GM23338 (cell line): Measurements from ENCODE around the gene BCR. TPM values are rescaled to one million over a fixed set of nuclear protein-coding genes. Genes with fewer than 3 reads are reported as not detected.

Source experiments
- ATAC-seq: fragments of 200-7000 bp; cut with Tn5 transposase; 3 replicates; pipeline ENCODE4 v1.9.1; 2020
- DNase-seq: peaks from one replicate; pipeline ENCODE4 v3.0.0-alpha.2; 2015; ENCODE audit warnings: low spot score
- H2AFZ ChIP-seq: fragments of 200-600 bp; sonication (generic); 2 replicates; pipeline ENCODE4 v1.8.0; 2016; ENCODE audit warnings: antibody characterized with exemption, mild to moderate bottlenecking, moderate library complexity
- H3F3A ChIP-seq: fragments of 200-600 bp; sonication (generic); replicated peaks from 2 replicates; pipeline ENCODE4 v1.8.0; 2017; ENCODE audit warnings: antibody characterized with exemption, mixed run types, low read depth
- H3K27ac ChIP-seq: fragments of 200-600 bp; sonication (generic); 2 replicates; pipeline ENCODE4 v1.6.1; 2016; ENCODE audit warnings: low read depth
- H3K27me3 ChIP-seq: fragments of 200-600 bp; sonication (generic); 2 replicates; pipeline ENCODE4 v1.8.0; 2016; ENCODE audit warnings: mild to moderate bottlenecking, mixed run types, moderate library complexity; ENCODE audit not compliant: insufficient read depth
- H3K36me3 ChIP-seq: fragments of 200-600 bp; sonication (generic); 2 replicates; pipeline ENCODE4 v1.8.0; 2016; ENCODE audit warnings: mild to moderate bottlenecking; ENCODE audit not compliant: insufficient read depth
- H3K4me1 ChIP-seq: fragments of 200-600 bp; sonication (generic); 2 replicates; pipeline ENCODE4 v1.8.0; 2016; ENCODE audit warnings: mild to moderate bottlenecking, moderate library complexity; ENCODE audit not compliant: insufficient read depth
- H3K4me2 ChIP-seq: fragments of 200-600 bp; sonication (generic); 2 replicates; pipeline ENCODE4 v1.7.1; 2017; ENCODE audit warnings: mixed run types
- H3K4me3 ChIP-seq: fragments of 200-600 bp; sonication (generic); 2 replicates; pipeline ENCODE4 v1.6.1; 2016; ENCODE audit warnings: mixed run types
- H3K79me2 ChIP-seq: fragments of 200-600 bp; sonication (generic); replicated peaks from 2 replicates; pipeline ENCODE4 v1.8.0; 2017; ENCODE audit warnings: mild to moderate bottlenecking; ENCODE audit not compliant: insufficient read depth
- H3K9me2 ChIP-seq: fragments of 200-600 bp; sonication (generic); 2 replicates; pipeline ENCODE4 v1.8.0; 2017; ENCODE audit not compliant: insufficient read depth
- H4K20me1 ChIP-seq: fragments of 200-600 bp; sonication (generic); replicated peaks from 2 replicates; pipeline ENCODE4 v1.8.0; 2017; ENCODE audit warnings: mild to moderate bottlenecking; ENCODE audit not compliant: insufficient read depth
- H3K27ac Mint-ChIP-seq: 2 replicates; pipeline ENCODE4 v1.8.0; 2020; ENCODE audit warnings: inconsistent platforms, mild to moderate bottlenecking, moderate library complexity, mixed read lengths
- H3K27me3 Mint-ChIP-seq: 3 replicates; pipeline ENCODE4 v1.8.0; 2022; ENCODE audit warnings: low read depth, mild to moderate bottlenecking, moderate library complexity, mixed read lengths, inconsistent platforms; ENCODE audit not compliant: insufficient read depth, poor library complexity
- H3K36me3 Mint-ChIP-seq: 3 replicates; pipeline ENCODE4 v1.8.0; 2021; ENCODE audit warnings: low read depth, mild to moderate bottlenecking, inconsistent platforms, moderate library complexity, mixed read lengths
- H3K4me1 Mint-ChIP-seq: 3 replicates; pipeline ENCODE4 v1.8.0; 2020; ENCODE audit warnings: mild to moderate bottlenecking, inconsistent platforms, mixed read lengths
- H3K4me3 Mint-ChIP-seq: 3 replicates; pipeline ENCODE4 v1.8.0; 2021; ENCODE audit warnings: moderate library complexity, mild to moderate bottlenecking, inconsistent platforms, mixed read lengths
- H3K9me3 Mint-ChIP-seq: 3 replicates; pipeline ENCODE4 v1.8.0; 2020; ENCODE audit warnings: moderate library complexity, mild to moderate bottlenecking, inconsistent platforms, mixed read lengths
- CREB1 ChIP-seq: fragments of 250-450 bp; sonication (Bioruptor Pico); IDR thresholded peaks from 2 replicates; pipeline ENCODE4 v1.5.0; 2020; ENCODE audit warnings: low read depth, mild to moderate bottlenecking, moderate library complexity
- EZH2 ChIP-seq: fragments of 200-600 bp; sonication (generic); IDR thresholded peaks from one replicate; pipeline ENCODE4 v1.8.0; 2017; ENCODE audit warnings: antibody characterized with exemption, mild to moderate bottlenecking, low read depth; ENCODE audit not compliant: unreplicated experiment
- EZH2phosphoT487 ChIP-seq: fragments of 200-600 bp; sonication (generic); IDR thresholded peaks from one replicate; pipeline ENCODE4 v1.8.1; 2018; ENCODE audit warnings: antibody characterized with exemption; ENCODE audit not compliant: unreplicated experiment
- JUNB ChIP-seq: IDR thresholded peaks from one replicate; pipeline ENCODE4 v1.6.1; 2016; ENCODE audit warnings: antibody characterized with exemption; ENCODE audit not compliant: unreplicated experiment
- NANOG ChIP-seq: IDR thresholded peaks from 2 replicates; pipeline ENCODE4 v1.6.1; 2016; ENCODE audit warnings: antibody characterized with exemption, borderline replicate concordance
- POLR2AphosphoS5 ChIP-seq: IDR thresholded peaks from 2 replicates; pipeline ENCODE4 v1.6.1; 2016; ENCODE audit warnings: antibody characterized with exemption, low read depth
- STAT1 ChIP-seq: IDR thresholded peaks from one replicate; pipeline ENCODE4 v1.6.1; 2016; ENCODE audit warnings: antibody characterized with exemption; ENCODE audit not compliant: unreplicated experiment
- ZNF114 ChIP-seq: fragments of 250-450 bp; sonication (Bioruptor Pico); IDR thresholded peaks from 2 replicates; pipeline ENCODE4 v1.5.0; 2020; ENCODE audit warnings: mild to moderate bottlenecking, moderate library complexity
- ZNF331 ChIP-seq: fragments of 250-450 bp; sonication (Bioruptor Pico); IDR thresholded peaks from 2 replicates; pipeline ENCODE4 v1.5.0; 2020; ENCODE audit warnings: low read depth, mild to moderate bottlenecking, moderate library complexity
- polyA plus RNA-seq: library from polyadenylated mRNA; unstranded; fragments of >200 nt; fragmentation: Nextera tagmentation; extraction: Ambion mirVana; gene quantifications from 2 replicates; pipeline ENCODE4 v1.2.1, GENCODE V29; 2016
- total RNA-seq: library from RNA; depleted of rRNA; stranded (reverse); fragments of >200 nt; shearing (Covaris generic); gene quantifications from 2 replicates; pipeline ENCODE4 v1.2.3, GENCODE V29; 2014
- TF ChIP-seq, protein P1 (sequence below), 2 experiments: fragments of 200-600 bp in 1 of 2; sonication (generic) in 1 of 2; conservative IDR thresholded peaks; 2 replicates each; pipeline versions ENCODE4 v1.5.1 to v1.6.1; 2016 to 2017; ENCODE audit warnings: antibody characterized with exemption in 2 of 2, low read depth in 2 of 2, mild to moderate bottlenecking in 2 of 2, moderate library complexity in 1 of 2
- TF ChIP-seq, protein P2 (sequence below): IDR thresholded peaks from 2 replicates; pipeline ENCODE4 v1.6.1; 2016; ENCODE audit warnings: antibody characterized with exemption
- TF ChIP-seq, protein P3 (sequence below): fragments of 250-450 bp; sonication (Bioruptor Pico); IDR thresholded peaks from 2 replicates; pipeline ENCODE4 v1.5.0; 2020; ENCODE audit warnings: mild to moderate bottlenecking, moderate library complexity
- TF ChIP-seq, protein P4 (sequence below): IDR thresholded peaks from one replicate; pipeline ENCODE4 v1.6.1; 2018; ENCODE audit warnings: antibody characterized with exemption; ENCODE audit not compliant: unreplicated experiment

Gene BCR
- total and polyA plus RNA-seq, 2 experiments from 2014 or later, result 17.7 to 121 TPM

DNA sequence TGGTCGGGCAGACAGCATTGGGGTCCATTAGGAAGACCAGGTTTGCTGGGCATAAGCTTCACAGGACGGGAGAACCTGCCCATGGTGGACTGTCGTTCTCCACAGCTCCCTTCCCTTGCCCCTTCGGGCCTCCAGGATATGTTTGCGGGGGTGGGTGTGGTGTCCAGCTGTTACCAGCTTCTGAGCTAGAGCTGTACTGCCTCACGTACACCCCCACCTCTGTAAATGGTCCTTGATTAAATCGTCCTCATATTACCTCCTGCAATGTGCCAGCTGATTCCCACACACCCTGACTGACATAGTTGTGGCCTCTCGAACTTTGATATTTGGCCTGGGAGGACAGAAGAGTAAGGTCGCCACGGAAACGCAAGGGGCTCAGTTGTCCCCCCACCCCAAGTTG, 16.2 kb upstream of the BCR start:
- Histone ChIP-seq H3K36me3 (no peaks in the 10 kb centered on the region), H3K9me2 (no peaks in the 10 kb centered on the region), H4K20me1 (no peaks in the 10 kb centered on the region), H3K4me1 (peaks cover 7% of the 10 kb centered on the region; the same call in 1 of the 2 replicates), H3K27me3 (no peaks in the 10 kb centered on the region), H3K79me2 (no peaks in the 10 kb centered on the region), H2AFZ (no peak overlapping the region), H3F3A (no peaks in the 10 kb centered on the region), H3K4me3 (no peak overlapping the region), H3K4me2 (no peak overlapping the region), H3K27ac (no peak overlapping the region)
- H3K27me3 Mint-ChIP-seq, result peaks cover 20% of the 10 kb centered on the region
- TF ChIP-seq, protein P1, sequence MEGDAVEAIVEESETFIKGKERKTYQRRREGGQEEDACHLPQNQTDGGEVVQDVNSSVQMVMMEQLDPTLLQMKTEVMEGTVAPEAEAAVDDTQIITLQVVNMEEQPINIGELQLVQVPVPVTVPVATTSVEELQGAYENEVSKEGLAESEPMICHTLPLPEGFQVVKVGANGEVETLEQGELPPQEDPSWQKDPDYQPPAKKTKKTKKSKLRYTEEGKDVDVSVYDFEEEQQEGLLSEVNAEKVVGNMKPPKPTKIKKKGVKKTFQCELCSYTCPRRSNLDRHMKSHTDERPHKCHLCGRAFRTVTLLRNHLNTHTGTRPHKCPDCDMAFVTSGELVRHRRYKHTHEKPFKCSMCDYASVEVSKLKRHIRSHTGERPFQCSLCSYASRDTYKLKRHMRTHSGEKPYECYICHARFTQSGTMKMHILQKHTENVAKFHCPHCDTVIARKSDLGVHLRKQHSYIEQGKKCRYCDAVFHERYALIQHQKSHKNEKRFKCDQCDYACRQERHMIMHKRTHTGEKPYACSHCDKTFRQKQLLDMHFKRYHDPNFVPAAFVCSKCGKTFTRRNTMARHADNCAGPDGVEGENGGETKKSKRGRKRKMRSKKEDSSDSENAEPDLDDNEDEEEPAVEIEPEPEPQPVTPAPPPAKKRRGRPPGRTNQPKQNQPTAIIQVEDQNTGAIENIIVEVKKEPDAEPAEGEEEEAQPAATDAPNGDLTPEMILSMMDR (conservative IDR thresholded peaks at IDR 0.05; ENCODE audit: low read depth in 2 of 2), result no peak
- TF ChIP-seq EZH2 (no peak), ZNF331 (CRISPR knock-in tag) (no peak), EZH2phosphoT487 (no peak), NANOG (no peak), ZNF114 (CRISPR knock-in tag) (no peak), STAT1 (no peak), JUNB (no peak), CREB1 (no peak), POLR2AphosphoS5 (no peak)
- TF ChIP-seq, protein P2, sequence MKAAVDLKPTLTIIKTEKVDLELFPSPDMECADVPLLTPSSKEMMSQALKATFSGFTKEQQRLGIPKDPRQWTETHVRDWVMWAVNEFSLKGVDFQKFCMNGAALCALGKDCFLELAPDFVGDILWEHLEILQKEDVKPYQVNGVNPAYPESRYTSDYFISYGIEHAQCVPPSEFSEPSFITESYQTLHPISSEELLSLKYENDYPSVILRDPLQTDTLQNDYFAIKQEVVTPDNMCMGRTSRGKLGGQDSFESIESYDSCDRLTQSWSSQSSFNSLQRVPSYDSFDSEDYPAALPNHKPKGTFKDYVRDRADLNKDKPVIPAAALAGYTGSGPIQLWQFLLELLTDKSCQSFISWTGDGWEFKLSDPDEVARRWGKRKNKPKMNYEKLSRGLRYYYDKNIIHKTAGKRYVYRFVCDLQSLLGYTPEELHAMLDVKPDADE, result no peak
- TF ChIP-seq, protein P3, sequence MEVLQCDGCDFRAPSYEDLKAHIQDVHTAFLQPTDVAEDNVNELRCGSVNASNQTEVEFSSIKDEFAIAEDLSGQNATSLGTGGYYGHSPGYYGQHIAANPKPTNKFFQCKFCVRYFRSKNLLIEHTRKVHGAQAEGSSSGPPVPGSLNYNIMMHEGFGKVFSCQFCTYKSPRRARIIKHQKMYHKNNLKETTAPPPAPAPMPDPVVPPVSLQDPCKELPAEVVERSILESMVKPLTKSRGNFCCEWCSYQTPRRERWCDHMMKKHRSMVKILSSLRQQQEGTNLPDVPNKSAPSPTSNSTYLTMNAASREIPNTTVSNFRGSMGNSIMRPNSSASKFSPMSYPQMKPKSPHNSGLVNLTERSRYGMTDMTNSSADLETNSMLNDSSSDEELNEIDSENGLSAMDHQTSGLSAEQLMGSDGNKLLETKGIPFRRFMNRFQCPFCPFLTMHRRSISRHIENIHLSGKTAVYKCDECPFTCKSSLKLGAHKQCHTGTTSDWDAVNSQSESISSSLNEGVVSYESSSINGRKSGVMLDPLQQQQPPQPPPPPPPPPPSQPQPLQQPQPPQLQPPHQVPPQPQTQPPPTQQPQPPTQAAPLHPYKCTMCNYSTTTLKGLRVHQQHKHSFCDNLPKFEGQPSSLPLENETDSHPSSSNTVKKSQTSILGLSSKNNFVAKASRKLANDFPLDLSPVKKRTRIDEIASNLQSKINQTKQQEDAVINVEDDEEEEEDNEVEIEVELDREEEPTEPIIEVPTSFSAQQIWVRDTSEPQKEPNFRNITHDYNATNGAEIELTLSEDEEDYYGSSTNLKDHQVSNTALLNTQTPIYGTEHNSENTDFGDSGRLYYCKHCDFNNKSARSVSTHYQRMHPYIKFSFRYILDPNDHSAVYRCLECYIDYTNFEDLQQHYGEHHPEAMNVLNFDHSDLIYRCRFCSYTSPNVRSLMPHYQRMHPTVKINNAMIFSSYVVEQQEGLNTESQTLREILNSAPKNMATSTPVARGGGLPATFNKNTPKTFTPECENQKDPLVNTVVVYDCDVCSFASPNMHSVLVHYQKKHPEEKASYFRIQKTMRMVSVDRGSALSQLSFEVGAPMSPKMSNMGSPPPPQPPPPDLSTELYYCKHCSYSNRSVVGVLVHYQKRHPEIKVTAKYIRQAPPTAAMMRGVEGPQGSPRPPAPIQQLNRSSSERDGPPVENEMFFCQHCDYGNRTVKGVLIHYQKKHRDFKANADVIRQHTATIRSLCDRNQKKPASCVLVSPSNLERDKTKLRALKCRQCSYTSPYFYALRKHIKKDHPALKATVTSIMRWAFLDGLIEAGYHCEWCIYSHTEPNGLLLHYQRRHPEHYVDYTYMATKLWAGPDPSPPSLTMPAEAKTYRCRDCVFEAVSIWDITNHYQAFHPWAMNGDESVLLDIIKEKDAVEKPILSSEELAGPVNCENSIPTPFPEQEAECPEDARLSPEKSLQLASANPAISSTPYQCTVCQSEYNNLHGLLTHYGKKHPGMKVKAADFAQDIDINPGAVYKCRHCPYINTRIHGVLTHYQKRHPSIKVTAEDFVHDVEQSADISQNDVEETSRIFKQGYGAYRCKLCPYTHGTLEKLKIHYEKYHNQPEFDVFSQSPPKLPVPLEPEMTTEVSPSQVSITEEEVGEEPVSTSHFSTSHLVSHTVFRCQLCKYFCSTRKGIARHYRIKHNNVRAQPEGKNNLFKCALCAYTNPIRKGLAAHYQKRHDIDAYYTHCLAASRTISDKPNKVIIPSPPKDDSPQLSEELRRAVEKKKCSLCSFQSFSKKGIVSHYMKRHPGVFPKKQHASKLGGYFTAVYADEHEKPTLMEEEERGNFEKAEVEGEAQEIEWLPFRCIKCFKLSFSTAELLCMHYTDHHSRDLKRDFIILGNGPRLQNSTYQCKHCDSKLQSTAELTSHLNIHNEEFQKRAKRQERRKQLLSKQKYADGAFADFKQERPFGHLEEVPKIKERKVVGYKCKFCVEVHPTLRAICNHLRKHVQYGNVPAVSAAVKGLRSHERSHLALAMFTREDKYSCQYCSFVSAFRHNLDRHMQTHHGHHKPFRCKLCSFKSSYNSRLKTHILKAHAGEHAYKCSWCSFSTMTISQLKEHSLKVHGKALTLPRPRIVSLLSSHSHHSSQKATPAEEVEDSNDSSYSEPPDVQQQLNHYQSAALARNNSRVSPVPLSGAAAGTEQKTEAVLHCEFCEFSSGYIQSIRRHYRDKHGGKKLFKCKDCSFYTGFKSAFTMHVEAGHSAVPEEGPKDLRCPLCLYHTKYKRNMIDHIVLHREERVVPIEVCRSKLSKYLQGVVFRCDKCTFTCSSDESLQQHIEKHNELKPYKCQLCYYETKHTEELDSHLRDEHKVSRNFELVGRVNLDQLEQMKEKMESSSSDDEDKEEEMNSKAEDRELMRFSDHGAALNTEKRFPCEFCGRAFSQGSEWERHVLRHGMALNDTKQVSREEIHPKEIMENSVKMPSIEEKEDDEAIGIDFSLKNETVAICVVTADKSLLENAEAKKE (CRISPR knock-in tag), result no peak
- TF ChIP-seq, protein P4, sequence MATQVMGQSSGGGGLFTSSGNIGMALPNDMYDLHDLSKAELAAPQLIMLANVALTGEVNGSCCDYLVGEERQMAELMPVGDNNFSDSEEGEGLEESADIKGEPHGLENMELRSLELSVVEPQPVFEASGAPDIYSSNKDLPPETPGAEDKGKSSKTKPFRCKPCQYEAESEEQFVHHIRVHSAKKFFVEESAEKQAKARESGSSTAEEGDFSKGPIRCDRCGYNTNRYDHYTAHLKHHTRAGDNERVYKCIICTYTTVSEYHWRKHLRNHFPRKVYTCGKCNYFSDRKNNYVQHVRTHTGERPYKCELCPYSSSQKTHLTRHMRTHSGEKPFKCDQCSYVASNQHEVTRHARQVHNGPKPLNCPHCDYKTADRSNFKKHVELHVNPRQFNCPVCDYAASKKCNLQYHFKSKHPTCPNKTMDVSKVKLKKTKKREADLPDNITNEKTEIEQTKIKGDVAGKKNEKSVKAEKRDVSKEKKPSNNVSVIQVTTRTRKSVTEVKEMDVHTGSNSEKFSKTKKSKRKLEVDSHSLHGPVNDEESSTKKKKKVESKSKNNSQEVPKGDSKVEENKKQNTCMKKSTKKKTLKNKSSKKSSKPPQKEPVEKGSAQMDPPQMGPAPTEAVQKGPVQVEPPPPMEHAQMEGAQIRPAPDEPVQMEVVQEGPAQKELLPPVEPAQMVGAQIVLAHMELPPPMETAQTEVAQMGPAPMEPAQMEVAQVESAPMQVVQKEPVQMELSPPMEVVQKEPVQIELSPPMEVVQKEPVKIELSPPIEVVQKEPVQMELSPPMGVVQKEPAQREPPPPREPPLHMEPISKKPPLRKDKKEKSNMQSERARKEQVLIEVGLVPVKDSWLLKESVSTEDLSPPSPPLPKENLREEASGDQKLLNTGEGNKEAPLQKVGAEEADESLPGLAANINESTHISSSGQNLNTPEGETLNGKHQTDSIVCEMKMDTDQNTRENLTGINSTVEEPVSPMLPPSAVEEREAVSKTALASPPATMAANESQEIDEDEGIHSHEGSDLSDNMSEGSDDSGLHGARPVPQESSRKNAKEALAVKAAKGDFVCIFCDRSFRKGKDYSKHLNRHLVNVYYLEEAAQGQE, result no peak
- ATAC-seq, result no peak
- no peaks in the 10 kb centered on the region for H3K9me3 Mint-ChIP-seq
- H3K27ac Mint-ChIP-seq, result no peak overlapping the region
- peaks cover 21% of the 10 kb centered on the region for H3K4me1 Mint-ChIP-seq
- no peaks in the 10 kb centered on the region for H3K36me3 Mint-ChIP-seq
- DNase-seq, result no peak
- no peak overlapping the region for H3K4me3 Mint-ChIP-seq
